ENCODE data around the gene MAEA.

The MAEA gene

DNA sequence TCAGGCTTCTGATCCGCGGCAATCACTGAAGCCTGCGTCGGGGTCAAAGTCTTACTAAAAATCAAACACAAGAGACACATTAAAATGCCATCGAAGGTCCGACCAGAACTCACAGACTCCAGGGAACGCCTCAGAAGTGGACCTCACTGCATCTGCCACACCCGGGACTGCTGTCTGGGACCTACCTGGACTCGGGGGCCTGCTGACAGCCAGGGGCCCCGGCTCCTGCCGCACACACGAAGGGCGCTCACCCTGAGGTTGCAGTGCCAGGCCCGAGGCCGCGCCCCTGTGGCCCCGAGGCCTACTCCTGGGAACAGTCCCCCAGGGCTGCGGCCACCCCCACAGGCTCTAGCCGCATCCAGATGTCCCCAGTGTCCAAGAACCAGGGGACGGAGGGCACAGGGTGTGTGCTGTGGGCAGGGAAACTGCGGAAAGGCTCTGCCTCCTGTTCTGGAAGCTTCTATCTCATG lies 48.2 kb upstream of the MAEA start:
- no peaks in the 10 kb centered on the region for H3K9me2 ChIP-seq (replicated peaks; ENCODE audit: insufficient read depth, low read length)
- H4K20me1 ChIP-seq (ENCODE audit: low read depth, low read length), result peaks cover 6% of the 10 kb centered on the region; the same call in 1 of the 2 replicates
- no peaks in the 10 kb centered on the region for H3K36me3 ChIP-seq (ENCODE audit: low read length)
- H3K9me3 ChIP-seq (ENCODE audit: insufficient read depth, low read length), result no peaks in the 10 kb centered on the region
- H3K9ac ChIP-seq (ENCODE audit: low read length), result no peak overlapping the region
- H3K27ac ChIP-seq (ENCODE audit: low read depth, low read length), result no peak overlapping the region
- TF ChIP-seq EZH2phosphoT487 (conservative IDR thresholded peaks at IDR 0.05; ENCODE audit: low read length), result no peak
- TF ChIP-seq, protein P1, sequence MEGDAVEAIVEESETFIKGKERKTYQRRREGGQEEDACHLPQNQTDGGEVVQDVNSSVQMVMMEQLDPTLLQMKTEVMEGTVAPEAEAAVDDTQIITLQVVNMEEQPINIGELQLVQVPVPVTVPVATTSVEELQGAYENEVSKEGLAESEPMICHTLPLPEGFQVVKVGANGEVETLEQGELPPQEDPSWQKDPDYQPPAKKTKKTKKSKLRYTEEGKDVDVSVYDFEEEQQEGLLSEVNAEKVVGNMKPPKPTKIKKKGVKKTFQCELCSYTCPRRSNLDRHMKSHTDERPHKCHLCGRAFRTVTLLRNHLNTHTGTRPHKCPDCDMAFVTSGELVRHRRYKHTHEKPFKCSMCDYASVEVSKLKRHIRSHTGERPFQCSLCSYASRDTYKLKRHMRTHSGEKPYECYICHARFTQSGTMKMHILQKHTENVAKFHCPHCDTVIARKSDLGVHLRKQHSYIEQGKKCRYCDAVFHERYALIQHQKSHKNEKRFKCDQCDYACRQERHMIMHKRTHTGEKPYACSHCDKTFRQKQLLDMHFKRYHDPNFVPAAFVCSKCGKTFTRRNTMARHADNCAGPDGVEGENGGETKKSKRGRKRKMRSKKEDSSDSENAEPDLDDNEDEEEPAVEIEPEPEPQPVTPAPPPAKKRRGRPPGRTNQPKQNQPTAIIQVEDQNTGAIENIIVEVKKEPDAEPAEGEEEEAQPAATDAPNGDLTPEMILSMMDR (IDR thresholded peaks at IDR 0.05; ENCODE audit: insufficient read depth, low read length, poor library complexity, severe bottlenecking), result no peak
- H3K79me2 ChIP-seq (ENCODE audit: insufficient read depth, low read length), result peaks cover 80% of the 10 kb centered on the region
- no peak overlapping the region for H3K4me2 ChIP-seq (ENCODE audit: low read depth, low read length, poor library complexity, severe bottlenecking)
- no peak overlapping the region for H2AFZ ChIP-seq (ENCODE audit: low read depth, low read length, severe bottlenecking)
- H3F3A ChIP-seq (ENCODE audit: insufficient read depth), result no peaks in the 10 kb centered on the region
- no peak overlapping the region for H3K4me3 ChIP-seq (ENCODE audit: insufficient read depth, low read length, poor library complexity, severe bottlenecking)
- no peaks in the 10 kb centered on the region for H3K27me3 ChIP-seq (ENCODE audit: low read length)

DNA sequence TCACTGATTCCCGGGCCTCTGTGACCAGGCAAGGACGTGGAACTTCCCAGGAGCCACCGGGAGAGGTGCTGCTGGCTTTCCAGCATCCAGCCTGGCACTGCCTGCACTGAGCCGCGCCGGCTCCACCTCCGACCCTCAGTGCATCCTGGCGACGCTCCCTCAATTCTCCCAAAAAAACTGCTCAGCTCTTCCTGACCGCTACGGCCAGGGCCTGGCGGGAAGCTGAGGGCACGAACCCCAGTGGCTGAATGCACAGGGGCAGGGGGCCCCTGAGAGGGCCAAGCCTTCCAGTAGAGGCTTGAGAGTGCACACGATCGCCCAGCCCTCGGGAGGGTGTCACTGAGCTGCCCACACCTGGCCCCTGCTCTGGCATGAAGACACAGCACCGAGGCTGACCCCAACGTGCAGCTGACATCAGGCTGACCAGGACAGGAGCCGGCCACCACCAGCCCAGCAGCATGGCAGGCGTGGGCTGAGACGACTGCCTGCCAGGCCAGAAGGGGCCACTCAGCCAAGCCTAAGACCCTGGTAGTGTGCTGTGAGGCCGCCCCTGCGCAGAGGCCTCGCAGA lies 47.7 kb upstream of the MAEA start:
- Histone ChIP-seq H2AFZ (ENCODE audit: low read depth, low read length, severe bottlenecking) (no peak overlapping the region), H3K9me2 (replicated peaks; ENCODE audit: insufficient read depth, low read length) (no peaks in the 10 kb centered on the region), H3K79me2 (ENCODE audit: insufficient read depth, low read length) (peaks cover 83% of the 10 kb centered on the region), H3K27me3 (ENCODE audit: low read length) (no peaks in the 10 kb centered on the region), H3K9me3 (ENCODE audit: insufficient read depth, low read length) (no peaks in the 10 kb centered on the region), H4K20me1 (ENCODE audit: low read depth, low read length) (peaks cover 6% of the 10 kb centered on the region; the same call in 1 of the 2 replicates), H3F3A (ENCODE audit: insufficient read depth) (no peaks in the 10 kb centered on the region), H3K9ac (ENCODE audit: low read length) (no peak overlapping the region), H3K4me3 (ENCODE audit: insufficient read depth, low read length, poor library complexity, severe bottlenecking) (no peak overlapping the region), H3K4me2 (ENCODE audit: low read depth, low read length, poor library complexity, severe bottlenecking) (no peak overlapping the region), H3K36me3 (ENCODE audit: low read length) (no peaks in the 10 kb centered on the region), H3K27ac (ENCODE audit: low read depth, low read length) (no peak overlapping the region)
- TF ChIP-seq, protein P1 (IDR thresholded peaks at IDR 0.05; ENCODE audit: insufficient read depth, low read length, poor library complexity, severe bottlenecking), result no peak
- no peak for TF ChIP-seq EZH2phosphoT487 (conservative IDR thresholded peaks at IDR 0.05; ENCODE audit: low read length)

DNA sequence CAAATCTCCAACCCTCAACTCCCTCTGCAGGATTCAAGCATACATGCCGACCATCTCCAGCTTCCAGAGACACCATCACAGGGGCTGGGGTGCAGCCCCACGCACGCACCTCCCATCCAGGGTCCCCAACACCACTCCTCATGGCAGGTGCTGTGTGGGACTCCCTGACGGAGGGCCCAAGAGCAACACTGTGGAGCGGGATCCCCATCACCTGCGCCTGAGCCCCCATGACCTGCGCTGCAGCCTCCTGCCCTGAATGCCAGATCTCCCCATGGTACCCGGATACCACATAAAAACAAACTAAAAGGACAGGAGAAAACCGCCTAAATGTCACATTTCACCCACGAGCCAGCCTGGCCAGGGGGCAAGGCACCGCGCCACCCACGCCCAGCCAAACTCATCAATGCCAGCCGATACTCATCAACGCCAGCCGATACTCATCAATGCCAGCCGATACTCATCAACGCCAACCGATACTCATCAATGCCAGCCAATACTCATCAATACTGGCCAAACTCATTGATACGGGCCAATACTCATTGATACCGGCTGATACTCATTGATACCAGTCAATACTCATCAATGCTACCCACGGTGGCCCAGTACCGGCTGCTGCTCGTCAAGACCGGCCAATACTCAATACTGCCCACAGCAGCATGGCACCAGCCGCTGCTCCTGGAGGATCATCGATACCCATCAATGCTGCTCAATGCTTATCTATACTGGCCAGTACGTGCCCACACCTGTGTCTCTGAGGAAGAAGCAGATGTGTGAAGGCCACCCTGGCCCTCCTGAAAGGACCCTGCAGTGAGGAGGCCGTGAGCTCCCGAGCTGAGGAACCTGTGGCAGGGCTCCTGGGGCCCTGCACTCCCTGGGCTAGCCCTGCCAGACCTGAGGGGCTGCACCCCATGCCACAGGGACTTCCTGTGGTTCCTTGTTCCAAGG lies 46.9 kb upstream of the MAEA start:
- no peak overlapping the region for H2AFZ ChIP-seq (ENCODE audit: low read depth, low read length, severe bottlenecking)
- peaks cover 87% of the 10 kb centered on the region for H3K79me2 ChIP-seq (ENCODE audit: insufficient read depth, low read length)
- H3K4me2 ChIP-seq (ENCODE audit: low read depth, low read length, poor library complexity, severe bottlenecking), result no peak overlapping the region
- H3F3A ChIP-seq (ENCODE audit: insufficient read depth), result no peaks in the 10 kb centered on the region
- H3K9me3 ChIP-seq (ENCODE audit: insufficient read depth, low read length), result no peaks in the 10 kb centered on the region
- no peaks in the 10 kb centered on the region for H3K36me3 ChIP-seq (ENCODE audit: low read length)
- H3K27ac ChIP-seq (ENCODE audit: low read depth, low read length), result no peak overlapping the region
- no peaks in the 10 kb centered on the region for H3K27me3 ChIP-seq (ENCODE audit: low read length)
- peaks cover 6% of the 10 kb centered on the region; the same call in 1 of the 2 replicates for H4K20me1 ChIP-seq (ENCODE audit: low read depth, low read length)
- no peak overlapping the region for H3K9ac ChIP-seq (ENCODE audit: low read length)
- TF ChIP-seq, protein P1 (IDR thresholded peaks at IDR 0.05; ENCODE audit: insufficient read depth, low read length, poor library complexity, severe bottlenecking), result no peak
- TF ChIP-seq EZH2phosphoT487 (conservative IDR thresholded peaks at IDR 0.05; ENCODE audit: low read length), result no peak
- no peaks in the 10 kb centered on the region for H3K9me2 ChIP-seq (replicated peaks; ENCODE audit: insufficient read depth, low read length)
- no peak overlapping the region for H3K4me3 ChIP-seq (ENCODE audit: insufficient read depth, low read length, poor library complexity, severe bottlenecking)
